A673 (cell line): ENCODE results near the gene WDR49.

ENCODE experiments used
- EZH2 ChIP-seq: fragments of 200-600 bp; sonication (generic); IDR thresholded peaks from 2 replicates; pipeline ENCODE4 v1.6.1; 2017; ENCODE audit warnings: borderline replicate concordance, low read depth, mild to moderate bottlenecking, mixed read lengths, antibody characterized with exemption, low read length; ENCODE audit not compliant: poor library complexity, severe bottlenecking
- TF ChIP-seq, protein P1 (sequence below): fragments of 300-800, 200-600 bp; sonication (generic); conservative IDR thresholded peaks from 2 replicates; pipeline ENCODE4 v1.5.1; 2017; ENCODE audit warnings: low read depth, mild to moderate bottlenecking, antibody characterized with exemption, low read length, moderate library complexity, mixed read lengths

DNA sequence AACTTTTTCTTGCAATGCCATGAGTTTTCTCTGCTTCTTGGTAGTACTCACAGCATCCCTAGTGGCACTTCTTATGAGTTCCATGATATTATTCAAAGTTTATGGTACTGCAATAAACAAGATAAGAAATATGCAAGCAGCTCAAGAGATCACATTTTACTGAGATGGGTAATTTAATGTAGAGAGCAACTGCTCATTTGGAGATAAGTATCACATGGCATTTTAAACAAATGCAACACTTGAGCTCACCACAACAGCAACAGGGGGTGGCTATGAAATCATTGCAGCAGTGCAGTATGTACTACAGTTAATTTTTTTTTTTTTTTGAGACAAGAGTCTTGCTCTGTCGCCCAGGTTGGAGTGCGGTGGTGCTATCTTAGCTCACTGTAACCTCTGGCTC is 85.1 kb downstream of the WDR49 start:
- TF ChIP-seq, protein P1, sequence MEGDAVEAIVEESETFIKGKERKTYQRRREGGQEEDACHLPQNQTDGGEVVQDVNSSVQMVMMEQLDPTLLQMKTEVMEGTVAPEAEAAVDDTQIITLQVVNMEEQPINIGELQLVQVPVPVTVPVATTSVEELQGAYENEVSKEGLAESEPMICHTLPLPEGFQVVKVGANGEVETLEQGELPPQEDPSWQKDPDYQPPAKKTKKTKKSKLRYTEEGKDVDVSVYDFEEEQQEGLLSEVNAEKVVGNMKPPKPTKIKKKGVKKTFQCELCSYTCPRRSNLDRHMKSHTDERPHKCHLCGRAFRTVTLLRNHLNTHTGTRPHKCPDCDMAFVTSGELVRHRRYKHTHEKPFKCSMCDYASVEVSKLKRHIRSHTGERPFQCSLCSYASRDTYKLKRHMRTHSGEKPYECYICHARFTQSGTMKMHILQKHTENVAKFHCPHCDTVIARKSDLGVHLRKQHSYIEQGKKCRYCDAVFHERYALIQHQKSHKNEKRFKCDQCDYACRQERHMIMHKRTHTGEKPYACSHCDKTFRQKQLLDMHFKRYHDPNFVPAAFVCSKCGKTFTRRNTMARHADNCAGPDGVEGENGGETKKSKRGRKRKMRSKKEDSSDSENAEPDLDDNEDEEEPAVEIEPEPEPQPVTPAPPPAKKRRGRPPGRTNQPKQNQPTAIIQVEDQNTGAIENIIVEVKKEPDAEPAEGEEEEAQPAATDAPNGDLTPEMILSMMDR, result no peak
- TF ChIP-seq EZH2, result no peak
